Measurements from ENCODE around the gene VPREB1.
"Not testable (repeated sequence)": the region's sequence is repeated elsewhere in the genome, so short reads cannot be mapped to it uniquely, and the experiment has no call there.

The VPREB1 gene

GRCh38 chr22:22244316-22245250 is at the start of gene VPREB1:
TSS of gene VPREB1 (plus strand) at chr22:22244786. CDS start at chr22:22244814, 28 bp downstream.
- DNase-seq (ENCODE audit: low read depth in 2 of 3, low spot score in 2 of 3), result no peak

GRCh38 chr22:22194931-22195264 is 49.7 kb upstream of the VPREB1 start:
- no peak for DNase-seq (ENCODE audit: low read depth in 2 of 3, low spot score in 2 of 3)

- peak; percentile 40 to 91 (median 65) for DNase-seq (ENCODE audit: low read depth in 2 of 3, low spot score in 2 of 3)
These were observed 49.1 kb upstream of the VPREB1 start for GRCh38 chr22:22195265-22196017.

- DNase-seq (ENCODE audit: low read depth in 2 of 3, low spot score in 2 of 3), result no peak
These were observed 48.5 kb upstream of the VPREB1 start for GRCh38 chr22:22196018-22196533.

- DNase-seq (ENCODE audit: low read depth in 2 of 3, low spot score in 2 of 3), result no peak
These were observed 47.6 kb upstream of the VPREB1 start for GRCh38 chr22:22196833-22197477.

GRCh38 chr22:22197993-22198402 is 46.6 kb upstream of the VPREB1 start:
- DNase-seq (ENCODE audit: low read depth in 2 of 3, low spot score in 2 of 3), result no peak

- no peak for DNase-seq (ENCODE audit: low read depth in 2 of 3, low spot score in 2 of 3)
These were observed 45.8 kb upstream of the VPREB1 start for GRCh38 chr22:22198751-22199150.

- DNase-seq (ENCODE audit: low read depth in 2 of 3, low spot score in 2 of 3), result no peak
These were observed 45.0 kb upstream of the VPREB1 start for GRCh38 chr22:22199634-22200033.

GRCh38 chr22:22200569-22201184 is 43.9 kb upstream of the VPREB1 start:
- DNase-seq (ENCODE audit: low read depth in 2 of 3, low spot score in 2 of 3), result no peak

- DNase-seq (ENCODE audit: low read depth in 2 of 3, low spot score in 2 of 3), result no peak
These were observed 43.2 kb upstream of the VPREB1 start for GRCh38 chr22:22201185-22201929.

- DNase-seq (ENCODE audit: low read depth in 2 of 3, low spot score in 2 of 3), result no peak
These were observed 42.6 kb upstream of the VPREB1 start for GRCh38 chr22:22201930-22202343.

GRCh38 chr22:22203048-22203971 is 41.3 kb upstream of the VPREB1 start:
- no peak for DNase-seq (ENCODE audit: low read depth in 2 of 3, low spot score in 2 of 3)

GRCh38 chr22:22207845-22208564 is 36.6 kb upstream of the VPREB1 start:
- peak; percentile 57 to 91 (median 89) for DNase-seq (ENCODE audit: low read depth in 2 of 3, low spot score in 2 of 3)

GRCh38 chr22:22208652-22209051 is 35.9 kb upstream of the VPREB1 start:
- no peak for DNase-seq (ENCODE audit: low read depth in 2 of 3, low spot score in 2 of 3)

GRCh38 chr22:22209080-22209640 is 35.4 kb upstream of the VPREB1 start:
- DNase-seq (ENCODE audit: low read depth in 2 of 3, low spot score in 2 of 3), result not testable (repeated sequence)

- peak; percentile 20 to 42 (median 36) for DNase-seq (ENCODE audit: low read depth in 2 of 3, low spot score in 2 of 3)
These were observed 34.2 kb upstream of the VPREB1 start for GRCh38 chr22:22210375-22210774.

GRCh38 chr22:22210889-22211833 is 33.4 kb upstream of the VPREB1 start:
- DNase-seq (ENCODE audit: low read depth in 2 of 3, low spot score in 2 of 3), result no peak
